GM19395 (cell line): ENCODE measurements around the gene GNAI2.
A peak's percentile ranks its signal among the peaks of the same experiment; 100 is the strongest.
"Not testable (repeated sequence)": the region's sequence is repeated elsewhere in the genome, so short reads cannot be mapped to it uniquely, and the experiment has no call there.

Source experiments
- ATAC-seq: cut with Tn5 transposase; IDR thresholded peaks from one replicate; pipeline ENCODE4 v1.9.1; 2021; ENCODE audit warnings: mild to moderate bottlenecking, moderate library complexity; ENCODE audit not compliant: unreplicated experiment

GNAI2 gene

GRCh38 chr3:50263478-50264382, 27.7 kb downstream of the GNAI2 start:
- ATAC-seq: no peak

GRCh38 chr3:50264383-50264963, 28.5 kb downstream of the GNAI2 start:
- no peak for ATAC-seq

GRCh38 chr3:50264964-50265485, 29.0 kb downstream of the GNAI2 start:
- no peak for ATAC-seq

GRCh38 chr3:50265571-50265970, 29.6 kb downstream of the GNAI2 start:
- no peak for ATAC-seq

- ATAC-seq: no peak
Measured at GRCh38 chr3:50266017-50266416, 30.0 kb downstream of the GNAI2 start.

GRCh38 chr3:50266836-50267235, 30.8 kb downstream of the GNAI2 start:
- ATAC-seq: no peak

- no peak for ATAC-seq
Measured at GRCh38 chr3:50267280-50267913, 31.4 kb downstream of the GNAI2 start.

GRCh38 chr3:50268276-50268675, 32.3 kb downstream of the GNAI2 start:
- ATAC-seq: no peak

- ATAC-seq: no peak
Measured at GRCh38 chr3:50268703-50269451, 32.9 kb downstream of the GNAI2 start, which contains the start of gene SEMA3B. Gene SEMA3B, plus strand, starts transcription at chr3:50269147. Its CDS starts 94 bp downstream, at chr3:50269241.

- no peak for ATAC-seq
Measured at GRCh38 chr3:50269460-50269859, 33.5 kb downstream of the GNAI2 start.

GRCh38 chr3:50269977-50270413, 34.0 kb downstream of the GNAI2 start:
- no peak for ATAC-seq

- no peak for ATAC-seq
Measured at GRCh38 chr3:50270422-50271224, 34.6 kb downstream of the GNAI2 start.

- no peak for ATAC-seq
Measured at GRCh38 chr3:50271314-50271936, 35.4 kb downstream of the GNAI2 start.

GRCh38 chr3:50272538-50272910, 36.5 kb downstream of the GNAI2 start:
- not testable (repeated sequence) for ATAC-seq

- peak; percentile 77 for ATAC-seq
Measured at GRCh38 chr3:50272911-50273688, 37.1 kb downstream of the GNAI2 start.

GRCh38 chr3:50273689-50274065, 37.7 kb downstream of the GNAI2 start:
- no peak for ATAC-seq

GRCh38 chr3:50274371-50275104, 38.5 kb downstream of the GNAI2 start:
- ATAC-seq: no peak
